Adrenal gland (tissue), 12 donors: ENCODE results near the gene PTCH2. TPM values are rescaled to one million over a fixed set of nuclear protein-coding genes. Genes with fewer than 3 reads are reported as not detected.
"Not testable (repeated sequence)": the region's sequence is repeated elsewhere in the genome, so short reads cannot be mapped to it uniquely, and the experiment has no call there.

Experiments used
- DNase-seq, 7 donors: peaks; one replicate each; pipeline ENCODE4 v3.0.0-alpha.2; 2019 to 2020
- H3K27ac ChIP-seq, 5 donors: fragments of 200-600 bp; sonication (generic) in 4 of 5; 1 replicate in 3 of 5; 2 replicates in 2 of 5; pipeline versions ENCODE4 v1.5.1 to v1.8.0; 2016 to 2020; ENCODE audit warnings: mild to moderate bottlenecking in 1 of 5
- H3K27me3 ChIP-seq: fragments of 200-600 bp; 2 replicates; pipeline ENCODE4 v1.8.0; 2021
- H3K36me3 ChIP-seq, 2 donors: fragments of 200-600 bp; replicated peaks in 1 of 2; 1 replicate in 1 of 2; 2 replicates in 1 of 2; pipeline versions ENCODE4 v1.5.1 to v1.8.0; 2018 to 2022
- H3K4me1 ChIP-seq, 2 donors: fragments of 200-600 bp; replicated peaks in 1 of 2; 1 replicate in 1 of 2; 2 replicates in 1 of 2; pipeline versions ENCODE4 v1.5.1 to v1.8.0; 2018 to 2021
- H3K4me3 ChIP-seq, 4 donors: fragments of 200-600 bp; sonication (generic) in 3 of 4; one replicate each; pipeline ENCODE4 v1.5.1; 2016 to 2018
- H3K9me3 ChIP-seq, 3 donors: fragments of 200-600 bp; sonication (generic) in 1 of 3; replicated peaks in 1 of 3; 1 replicate in 2 of 3; 2 replicates in 1 of 3; pipeline versions ENCODE4 v1.5.1 to v1.8.0; 2016 to 2021
- POLR2A ChIP-seq, 2 donors: fragments of 450-650 bp; IDR thresholded peaks; one replicate each; pipeline ENCODE4 v1.6.1; 2017; ENCODE audit warnings: antibody characterized with exemption in 2 of 2, mild to moderate bottlenecking in 2 of 2, moderate library complexity in 1 of 2
- WGBS, 4 donors: extraction: QIAGEN DNeasy Blood & Tissue Kit in 2 of 4; methylation state at CpG; one replicate each; pipeline versions ENCODE4 v1.1.5 to v1.1.7; 2013 to 2017; 5-methylcytosine and 5-hydroxymethylcytosine counted together
- intact Hi-C, 2 donors: fragments of 100-400 bp; cut with DNase I; formaldehyde crosslinking; loops; one replicate each; pipeline versions ENCODE4 v1.14.1 to v1.15.0; 2022 to 2023
- polyA plus RNA-seq, 3 donors: library from polyadenylated mRNA; stranded (reverse); fragments of 200-250 nt in 2 of 3; fragments of 350-450 nt in 1 of 3; fragmentation: Illumina TruSeq in 1 of 3; extraction: RNeasy Lipid Tissue Mini Kit (QIAGEN cat#74804) in 1 of 3; gene quantifications; one replicate each; pipeline ENCODE4 v1.2.3, GENCODE V29; 2013 to 2014
- total RNA-seq, 9 donors: library from RNA; depleted of rRNA in 4 of 9; stranded (reverse); fragments of >200 nt in 4 of 9; fragments of 120-200 nt in 1 of 9; fragmentation: NEBNext Ultra II Directional in 1 of 9; extraction: Animal tissue kit (Norgen Biotek cat#: 25700) in 1 of 9; gene quantifications; one replicate each; pipeline versions ENCODE4 v1.1.0 to v1.2.4, GENCODE V29; 2013 to 2023
- TF ChIP-seq, protein P1 (sequence below), 6 experiments: fragments of 450-650 bp in 4 of 6; fragments of 200-600 bp in 2 of 6; sonication (generic) in 1 of 6; IDR thresholded peaks; 1 replicate in 5 of 6; 2 replicates in 1 of 6; pipeline versions ENCODE4 v1.5.1 to v1.8.0; 2016 to 2021; ENCODE audit warnings: antibody characterized with exemption in 6 of 6, mild to moderate bottlenecking in 2 of 6, moderate library complexity in 1 of 6
- donor health status: healthy with polysubstance abuse.
- donor health status: Bipolar disorder and iron deficiency.
- donor health status: DM: yes; HTN: yes; CAD: no.
- donor health status: DM: no; HTN: no; CAD: no.
- donor health status: DM: no; HTN: no; CAD: no.
- donor health status: DM: yes; HTN: yes; CAD: no.

PTCH2 gene
- total and polyA plus RNA-seq, 12 donors, result 0.40 to 7.8 (median 1.8) TPM

DNA sequence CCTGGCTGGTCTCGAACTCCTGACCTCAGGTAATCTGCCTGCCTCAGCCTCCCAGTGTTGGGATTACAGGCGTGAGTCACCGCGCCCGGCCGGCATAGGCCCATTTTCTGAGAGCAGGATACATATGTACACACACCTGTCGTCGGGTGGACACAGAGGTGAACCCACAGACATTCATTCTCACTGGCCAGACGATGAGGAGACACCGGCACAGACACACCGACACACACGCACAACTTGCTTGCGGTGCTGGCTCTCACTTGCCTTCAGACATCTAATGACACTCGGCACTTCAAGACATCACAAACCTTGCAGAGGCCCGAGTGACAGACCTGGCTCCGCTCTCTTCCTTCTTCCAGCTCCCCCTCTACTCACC, 579 bp downstream of the PTCH2 start:
- WGBS, 4 donors, result 50 to 69% (median 53%) methylated on average over 10 to 16 of the region's 16 CpGs
- intact Hi-C loops, result loop anchor here in 1 of 2 donors (5.0 kb wide), 1 partner anchor 160 kb away; no protein-coding TSS in a partner anchor
- H3K4me1 ChIP-seq, result peaks cover 5 to 13% of the 10 kb centered on the region in 2 donors

DNA sequence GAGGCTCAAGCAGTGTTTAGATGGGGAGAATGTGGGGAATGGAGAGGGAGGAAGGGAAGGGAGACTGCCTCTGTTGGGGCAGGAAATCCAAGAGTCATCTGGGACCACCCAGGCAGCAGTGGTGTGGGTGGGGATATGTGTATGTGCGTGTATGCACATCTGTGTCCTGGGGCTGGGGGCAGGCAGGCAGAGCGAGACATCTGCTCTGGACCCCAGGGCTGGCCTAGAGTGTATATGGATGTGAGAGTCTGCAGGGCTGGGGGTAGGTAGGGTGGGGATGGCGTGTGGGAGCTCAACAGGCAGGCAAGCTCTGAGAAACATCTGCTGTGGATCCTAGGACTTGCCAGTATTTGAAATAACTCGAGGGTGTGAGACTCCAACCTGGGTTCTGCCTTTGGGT, 3.5 kb downstream of the PTCH2 start:
- H3K27me3 ChIP-seq, result no peaks in the 10 kb centered on the region
- H3K27ac ChIP-seq, result no peak overlapping the region
- H3K36me3 ChIP-seq, result no peaks in the 10 kb centered on the region
- TF ChIP-seq POLR2A (IDR thresholded peaks at IDR 0.05), result no peak
- TF ChIP-seq, protein P1, sequence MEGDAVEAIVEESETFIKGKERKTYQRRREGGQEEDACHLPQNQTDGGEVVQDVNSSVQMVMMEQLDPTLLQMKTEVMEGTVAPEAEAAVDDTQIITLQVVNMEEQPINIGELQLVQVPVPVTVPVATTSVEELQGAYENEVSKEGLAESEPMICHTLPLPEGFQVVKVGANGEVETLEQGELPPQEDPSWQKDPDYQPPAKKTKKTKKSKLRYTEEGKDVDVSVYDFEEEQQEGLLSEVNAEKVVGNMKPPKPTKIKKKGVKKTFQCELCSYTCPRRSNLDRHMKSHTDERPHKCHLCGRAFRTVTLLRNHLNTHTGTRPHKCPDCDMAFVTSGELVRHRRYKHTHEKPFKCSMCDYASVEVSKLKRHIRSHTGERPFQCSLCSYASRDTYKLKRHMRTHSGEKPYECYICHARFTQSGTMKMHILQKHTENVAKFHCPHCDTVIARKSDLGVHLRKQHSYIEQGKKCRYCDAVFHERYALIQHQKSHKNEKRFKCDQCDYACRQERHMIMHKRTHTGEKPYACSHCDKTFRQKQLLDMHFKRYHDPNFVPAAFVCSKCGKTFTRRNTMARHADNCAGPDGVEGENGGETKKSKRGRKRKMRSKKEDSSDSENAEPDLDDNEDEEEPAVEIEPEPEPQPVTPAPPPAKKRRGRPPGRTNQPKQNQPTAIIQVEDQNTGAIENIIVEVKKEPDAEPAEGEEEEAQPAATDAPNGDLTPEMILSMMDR (IDR thresholded peaks at IDR 0.05), result no peak
- DNase-seq, result no peak
- H3K9me3 ChIP-seq, result no peaks in the 10 kb centered on the region
- H3K4me1 ChIP-seq, result peaks cover 5 to 22% of the 10 kb centered on the region in 2 donors
- no peak overlapping the region for H3K4me3 ChIP-seq
- 65 to 71% (median 67%) methylated on average over 4 of the region's 4 CpGs for WGBS, 4 donors
- intact Hi-C loops, result loop anchor here in 1 of 2 donors (5.0 kb wide), 1 partner anchor 168 kb away; no protein-coding TSS in a partner anchor

More for the DNA sequence above, 579 bp downstream of the PTCH2 start:
- no peak for DNase-seq
- no peaks in the 10 kb centered on the region for H3K27me3 ChIP-seq
- H3K36me3 ChIP-seq, result no peaks in the 10 kb centered on the region
- peak overlapping the region in 2 of 4 donors; percentile 50 to 71 for H3K4me3 ChIP-seq
- no peaks in the 10 kb centered on the region for H3K9me3 ChIP-seq
- TF ChIP-seq, protein P1 (IDR thresholded peaks at IDR 0.05), result no peak
- TF ChIP-seq POLR2A (IDR thresholded peaks at IDR 0.05), result no peak
- H3K27ac ChIP-seq, result peak overlapping the region in 2 of 5 donors; percentile 28 to 45

DNA sequence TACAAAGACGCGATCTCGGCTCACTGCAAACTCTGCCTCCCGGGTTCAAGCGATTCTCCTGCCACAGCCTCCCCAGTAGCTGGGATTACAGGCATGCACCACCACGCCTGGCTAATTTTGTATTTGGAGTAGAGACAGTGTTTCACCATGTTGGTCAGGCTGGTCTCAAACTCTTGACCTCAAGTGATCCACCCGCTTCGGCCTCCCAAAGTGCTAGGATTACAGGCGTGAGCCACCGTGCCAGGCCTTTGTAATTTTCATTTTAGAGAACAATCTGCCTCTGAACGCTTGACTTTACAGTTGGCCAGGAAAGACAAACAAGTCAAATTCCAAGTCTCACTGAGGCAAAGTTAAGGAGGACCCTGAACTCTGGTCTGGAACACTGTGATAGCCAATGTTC, 4.8 kb downstream of the PTCH2 start:
- WGBS, 4 donors, result 92 to 97% (median 94%) methylated on average over 11 of the region's 11 CpGs
- not testable (repeated sequence) for DNase-seq, H3K9me3 ChIP-seq, H3K27ac ChIP-seq, H3K36me3 ChIP-seq, H3K4me3 ChIP-seq, H3K27me3 ChIP-seq
- intact Hi-C loops, result loop anchor here in 1 of 2 donors (5.0 kb wide), 1 partner anchor 169 kb away; no protein-coding TSS in a partner anchor
- H3K4me1 ChIP-seq, result peaks cover 5 to 22% of the 10 kb centered on the region in 2 donors

GRCh38 chr1:44835738-44836675, 7.0 kb downstream of the PTCH2 start:
- Histone ChIP-seq H3K9me3 (no peaks in the 10 kb centered on the region), H3K27me3 (no peaks in the 10 kb centered on the region), H3K27ac (no peak overlapping the region), H3K36me3 (no peaks in the 10 kb centered on the region), H3K4me3 (no peak overlapping the region), H3K4me1 (peaks cover 0 to 12% of the 10 kb centered on the region in 2 donors)
- intact Hi-C loops, result loop anchor here in 1 of 2 donors (5.0 kb wide), 1 partner anchor 171 kb away; no protein-coding TSS in a partner anchor
- peak; percentile 88 to 95 (median 91) for DNase-seq
- TF ChIP-seq POLR2A (IDR thresholded peaks at IDR 0.05), result no peak
- TF ChIP-seq, protein P1 (IDR thresholded peaks at IDR 0.05), result peak; percentile 70 to 88 (median 83)
- WGBS, 4 donors, result 65 to 68% (median 66%) methylated on average over 23 of the region's 23 CpGs
